Measurements from ENCODE around the gene RAB3GAP1.
"Not testable (repeated sequence)": the region's sequence is repeated elsewhere in the genome, so short reads cannot be mapped to it uniquely, and the experiment has no call there.

RAB3GAP1 gene

DNA sequence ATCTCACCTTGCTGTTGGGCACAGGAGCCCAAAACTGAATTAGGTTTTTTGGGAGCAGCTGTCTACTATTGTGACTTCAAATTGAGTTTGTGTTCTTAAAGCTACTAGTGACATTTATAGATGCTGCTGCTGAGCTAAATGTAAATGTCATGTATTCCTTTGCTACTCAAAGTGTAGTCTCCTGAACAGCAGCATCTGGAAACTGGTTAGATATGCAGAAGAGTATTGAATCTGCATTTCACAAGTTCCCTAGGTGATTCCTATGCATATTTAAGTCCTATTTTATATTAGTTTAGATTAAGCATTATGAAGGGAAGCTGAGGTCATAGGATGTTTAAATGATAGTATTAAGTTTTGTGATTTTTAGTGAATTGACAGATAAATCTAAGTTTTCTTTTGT is 67.5 kb downstream of the RAB3GAP1 start (continued):
- TF ChIP-seq, protein P1, sequence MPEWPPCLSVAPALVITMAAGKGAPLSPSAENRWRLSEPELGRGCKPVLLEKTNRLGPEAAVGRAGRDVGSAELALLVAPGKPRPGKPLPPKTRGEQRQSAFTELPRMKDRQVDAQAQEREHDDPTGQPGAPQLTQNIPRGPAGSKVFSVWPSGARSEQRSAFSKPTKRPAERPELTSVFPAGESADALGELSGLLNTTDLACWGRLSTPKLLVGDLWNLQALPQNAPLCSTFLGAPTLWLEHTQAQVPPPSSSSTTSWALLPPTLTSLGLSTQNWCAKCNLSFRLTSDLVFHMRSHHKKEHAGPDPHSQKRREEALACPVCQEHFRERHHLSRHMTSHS (tag by site-specific recombination; IDR thresholded peaks at IDR 0.05) = no peak
- TF ChIP-seq GFI1B (tag by site-specific recombination; IDR thresholded peaks at IDR 0.05) = no peak
- TF ChIP-seq ZNF660 (tag by site-specific recombination; IDR thresholded peaks at IDR 0.05) = no peak
- TF ChIP-seq HOXD13 (CRISPR knock-in tag; IDR thresholded peaks at IDR 0.05; ENCODE audit: borderline replicate concordance) = no peak
- TF ChIP-seq, protein P2, sequence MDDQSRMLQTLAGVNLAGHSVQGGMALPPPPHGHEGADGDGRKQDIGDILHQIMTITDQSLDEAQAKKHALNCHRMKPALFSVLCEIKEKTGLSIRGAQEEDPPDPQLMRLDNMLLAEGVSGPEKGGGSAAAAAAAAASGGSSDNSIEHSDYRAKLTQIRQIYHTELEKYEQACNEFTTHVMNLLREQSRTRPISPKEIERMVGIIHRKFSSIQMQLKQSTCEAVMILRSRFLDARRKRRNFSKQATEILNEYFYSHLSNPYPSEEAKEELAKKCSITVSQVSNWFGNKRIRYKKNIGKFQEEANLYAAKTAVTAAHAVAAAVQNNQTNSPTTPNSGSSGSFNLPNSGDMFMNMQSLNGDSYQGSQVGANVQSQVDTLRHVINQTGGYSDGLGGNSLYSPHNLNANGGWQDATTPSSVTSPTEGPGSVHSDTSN (CRISPR knock-in tag; IDR thresholded peaks at IDR 0.05) = no peak
- TF ChIP-seq SP2 (tag by site-specific recombination; IDR thresholded peaks at IDR 0.05) = no peak

DNA sequence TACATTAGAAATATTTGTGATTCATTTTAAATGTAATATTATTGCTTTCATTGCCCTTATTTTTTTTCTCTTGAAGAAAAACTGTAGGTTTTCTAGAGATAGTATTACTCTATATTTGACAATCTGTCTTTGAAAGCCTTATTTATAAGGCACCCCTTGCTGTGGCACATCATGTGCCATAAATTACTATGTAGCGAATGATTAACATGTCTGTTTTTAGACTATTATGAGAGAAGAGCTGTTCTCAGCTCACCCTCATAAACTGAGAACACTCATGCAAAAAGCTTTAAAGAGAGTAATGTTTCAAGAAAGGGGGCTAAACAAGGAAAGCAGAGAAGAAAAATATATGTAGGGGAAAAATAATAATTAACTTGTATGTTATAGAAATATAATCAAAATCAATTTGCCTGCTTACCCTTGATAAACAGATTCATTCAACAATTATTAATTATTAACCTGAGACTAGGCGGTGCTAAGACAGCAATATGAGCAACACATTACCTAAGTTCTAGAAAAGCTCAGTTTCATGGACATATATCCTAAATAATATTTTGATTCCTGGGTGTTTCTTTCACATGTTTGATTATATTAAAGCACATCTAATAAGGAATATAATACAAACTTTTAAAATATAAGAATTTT is 69.0 kb downstream of the RAB3GAP1 start:
- TF ChIP-seq, protein P3, sequence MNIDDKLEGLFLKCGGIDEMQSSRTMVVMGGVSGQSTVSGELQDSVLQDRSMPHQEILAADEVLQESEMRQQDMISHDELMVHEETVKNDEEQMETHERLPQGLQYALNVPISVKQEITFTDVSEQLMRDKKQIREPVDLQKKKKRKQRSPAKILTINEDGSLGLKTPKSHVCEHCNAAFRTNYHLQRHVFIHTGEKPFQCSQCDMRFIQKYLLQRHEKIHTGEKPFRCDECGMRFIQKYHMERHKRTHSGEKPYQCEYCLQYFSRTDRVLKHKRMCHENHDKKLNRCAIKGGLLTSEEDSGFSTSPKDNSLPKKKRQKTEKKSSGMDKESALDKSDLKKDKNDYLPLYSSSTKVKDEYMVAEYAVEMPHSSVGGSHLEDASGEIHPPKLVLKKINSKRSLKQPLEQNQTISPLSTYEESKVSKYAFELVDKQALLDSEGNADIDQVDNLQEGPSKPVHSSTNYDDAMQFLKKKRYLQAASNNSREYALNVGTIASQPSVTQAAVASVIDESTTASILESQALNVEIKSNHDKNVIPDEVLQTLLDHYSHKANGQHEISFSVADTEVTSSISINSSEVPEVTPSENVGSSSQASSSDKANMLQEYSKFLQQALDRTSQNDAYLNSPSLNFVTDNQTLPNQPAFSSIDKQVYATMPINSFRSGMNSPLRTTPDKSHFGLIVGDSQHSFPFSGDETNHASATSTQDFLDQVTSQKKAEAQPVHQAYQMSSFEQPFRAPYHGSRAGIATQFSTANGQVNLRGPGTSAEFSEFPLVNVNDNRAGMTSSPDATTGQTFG (tag by site-specific recombination; IDR thresholded peaks at IDR 0.05; ENCODE audit: borderline replicate concordance) = no peak

DNA sequence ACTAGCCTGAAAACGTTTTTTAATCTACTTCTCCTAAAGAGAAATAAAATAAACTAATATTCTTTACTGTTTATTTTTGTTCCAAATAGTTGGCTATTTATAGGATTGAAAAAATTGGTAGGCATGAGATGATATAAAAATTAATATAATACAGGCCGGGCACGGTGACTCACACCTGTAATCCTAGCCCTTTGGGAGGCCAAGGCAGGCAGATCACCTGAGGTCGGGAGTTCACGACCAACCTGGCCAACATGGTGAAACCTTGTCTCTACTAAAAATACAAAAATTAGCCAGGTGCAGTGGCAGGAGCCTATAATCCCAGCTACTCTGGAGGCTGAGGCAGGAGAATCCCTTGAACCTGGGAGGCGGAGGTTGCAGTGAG is 69.6 kb downstream of the RAB3GAP1 start:
- CTCF ChIA-PET; H3K4me3 ChIP-seq (ENCODE audit: low read depth, low read length); H3K27ac ChIP-seq (ENCODE audit: extremely low read depth, low read depth, low read length); H3K9me3 ChIP-seq (ENCODE audit: control insufficient read depth, insufficient read depth, low read depth, low read length); POLR2A ChIA-PET; H3K4me1 ChIP-seq (ENCODE audit: control insufficient read depth, insufficient read depth, low read length): not testable (repeated sequence)
- peaks cover 8 to 35% of the 10 kb centered on the region in 2 experiments for H3K36me3 ChIP-seq (ENCODE audit: control insufficient read depth in 2 of 2, insufficient read depth in 1 of 2, low read length in 2 of 2)

More for the DNA sequence above, 69.0 kb downstream of the RAB3GAP1 start:
- Histone ChIP-seq H3K4me3 (ENCODE audit: low read depth, low read length) (no peak overlapping the region), H3K27ac (ENCODE audit: extremely low read depth, low read depth, low read length) (no peak overlapping the region), H3K9me3 (ENCODE audit: control insufficient read depth, insufficient read depth, low read depth, low read length) (no peaks in the 10 kb centered on the region), H3K4me1 (ENCODE audit: control insufficient read depth, insufficient read depth, low read length) (no peaks in the 10 kb centered on the region), H3K36me3 (ENCODE audit: control insufficient read depth in 2 of 2, insufficient read depth in 1 of 2, low read length in 2 of 2) (peaks cover 8 to 30% of the 10 kb centered on the region in 2 experiments)
- ChIA-PET CTCF (interaction anchor here (0.5 kb wide), 1 partner anchor 439 kb away, joined by 3 read pairs; no protein-coding TSS in a partner anchor), POLR2A (no interaction called here)

DNA sequence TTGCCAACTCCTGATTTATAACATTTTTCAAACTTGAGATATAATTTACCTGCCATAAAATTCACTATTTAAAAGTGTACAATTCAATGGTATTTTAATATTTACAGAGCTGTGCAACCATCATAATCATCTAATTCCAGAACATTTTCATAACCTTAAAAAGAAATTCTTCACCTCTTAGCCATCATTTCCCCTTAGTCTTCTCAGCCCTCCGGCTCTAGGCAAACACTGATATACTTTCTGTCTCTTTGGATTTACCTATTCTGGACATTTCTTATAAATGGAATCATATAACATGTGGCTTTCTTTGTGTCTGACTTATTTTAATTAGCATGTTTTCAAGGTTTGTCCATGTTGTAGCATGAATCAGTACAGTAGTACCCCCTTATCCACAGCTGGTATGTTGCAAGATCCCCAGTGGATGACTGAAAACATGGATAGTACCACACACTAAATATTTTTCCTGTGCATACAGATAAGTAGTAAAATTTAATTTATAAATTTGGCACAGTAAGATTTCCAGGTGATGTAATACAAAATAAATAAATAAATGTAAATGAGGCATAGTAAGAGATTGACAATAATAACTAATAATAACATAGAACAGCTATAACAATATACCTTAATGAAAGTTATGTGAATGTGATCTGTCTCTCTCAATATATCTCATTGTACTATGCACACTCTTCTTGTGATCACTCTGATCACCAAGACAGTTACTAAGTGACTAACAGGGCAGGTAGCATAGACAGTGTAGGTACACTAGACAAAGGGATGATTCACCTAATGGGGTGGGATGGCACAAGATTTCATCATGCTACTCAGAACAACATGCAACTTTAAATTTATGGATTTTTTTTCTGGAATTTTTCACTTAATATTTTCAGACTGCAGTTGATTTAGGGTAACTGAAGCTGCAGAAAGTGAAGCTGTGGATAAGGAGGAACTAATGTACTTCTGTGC is 73.1 kb downstream of the RAB3GAP1 start:
- Histone ChIP-seq H3K9me3 (ENCODE audit: control insufficient read depth, insufficient read depth, low read depth, low read length) (no peaks in the 10 kb centered on the region), H3K36me3 (ENCODE audit: control insufficient read depth in 2 of 2, insufficient read depth in 1 of 2, low read length in 2 of 2) (peaks cover 22 to 60% of the 10 kb centered on the region in 2 experiments), H3K27ac (ENCODE audit: extremely low read depth, low read depth, low read length) (no peak overlapping the region), H3K4me1 (ENCODE audit: control insufficient read depth, insufficient read depth, low read length) (no peaks in the 10 kb centered on the region), H3K4me3 (ENCODE audit: low read depth, low read length) (no peak overlapping the region)
- ChIA-PET POLR2A (no interaction called here), CTCF (interaction anchor here (0.7 kb wide), 1 partner anchor 413 kb away, joined by 3 read pairs; no protein-coding TSS in a partner anchor)
- TF ChIP-seq, protein P4, sequence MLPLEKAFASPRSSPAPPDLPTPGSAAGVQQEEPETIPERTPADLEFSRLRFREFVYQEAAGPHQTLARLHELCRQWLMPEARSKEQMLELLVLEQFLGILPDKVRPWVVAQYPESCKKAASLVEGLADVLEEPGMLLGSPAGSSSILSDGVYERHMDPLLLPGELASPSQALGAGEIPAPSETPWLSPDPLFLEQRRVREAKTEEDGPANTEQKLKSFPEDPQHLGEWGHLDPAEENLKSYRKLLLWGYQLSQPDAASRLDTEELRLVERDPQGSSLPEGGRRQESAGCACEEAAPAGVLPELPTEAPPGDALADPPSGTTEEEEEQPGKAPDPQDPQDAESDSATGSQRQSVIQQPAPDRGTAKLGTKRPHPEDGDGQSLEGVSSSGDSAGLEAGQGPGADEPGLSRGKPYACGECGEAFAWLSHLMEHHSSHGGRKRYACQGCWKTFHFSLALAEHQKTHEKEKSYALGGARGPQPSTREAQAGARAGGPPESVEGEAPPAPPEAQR (tag by site-specific recombination; IDR thresholded peaks at IDR 0.05) = no peak
- TF ChIP-seq, protein P5, sequence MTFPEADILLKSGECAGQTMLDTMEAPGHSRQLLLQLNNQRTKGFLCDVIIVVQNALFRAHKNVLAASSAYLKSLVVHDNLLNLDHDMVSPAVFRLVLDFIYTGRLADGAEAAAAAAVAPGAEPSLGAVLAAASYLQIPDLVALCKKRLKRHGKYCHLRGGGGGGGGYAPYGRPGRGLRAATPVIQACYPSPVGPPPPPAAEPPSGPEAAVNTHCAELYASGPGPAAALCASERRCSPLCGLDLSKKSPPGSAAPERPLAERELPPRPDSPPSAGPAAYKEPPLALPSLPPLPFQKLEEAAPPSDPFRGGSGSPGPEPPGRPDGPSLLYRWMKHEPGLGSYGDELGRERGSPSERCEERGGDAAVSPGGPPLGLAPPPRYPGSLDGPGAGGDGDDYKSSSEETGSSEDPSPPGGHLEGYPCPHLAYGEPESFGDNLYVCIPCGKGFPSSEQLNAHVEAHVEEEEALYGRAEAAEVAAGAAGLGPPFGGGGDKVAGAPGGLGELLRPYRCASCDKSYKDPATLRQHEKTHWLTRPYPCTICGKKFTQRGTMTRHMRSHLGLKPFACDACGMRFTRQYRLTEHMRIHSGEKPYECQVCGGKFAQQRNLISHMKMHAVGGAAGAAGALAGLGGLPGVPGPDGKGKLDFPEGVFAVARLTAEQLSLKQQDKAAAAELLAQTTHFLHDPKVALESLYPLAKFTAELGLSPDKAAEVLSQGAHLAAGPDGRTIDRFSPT (tag by site-specific recombination; IDR thresholded peaks at IDR 0.05) = no peak
- TF ChIP-seq ZNF404 (tag by site-specific recombination; IDR thresholded peaks at IDR 0.05) (no peak), ZNF132 (tag by site-specific recombination; IDR thresholded peaks at IDR 0.05; ENCODE audit: borderline replicate concordance) (no peak), ZNF76 (tag by site-specific recombination; IDR thresholded peaks at IDR 0.05; ENCODE audit: borderline replicate concordance, low read depth) (no peak), ZNF830 (tag by site-specific recombination; IDR thresholded peaks at IDR 0.05; ENCODE audit: low read depth) (no peak)
- TF ChIP-seq, protein P6, sequence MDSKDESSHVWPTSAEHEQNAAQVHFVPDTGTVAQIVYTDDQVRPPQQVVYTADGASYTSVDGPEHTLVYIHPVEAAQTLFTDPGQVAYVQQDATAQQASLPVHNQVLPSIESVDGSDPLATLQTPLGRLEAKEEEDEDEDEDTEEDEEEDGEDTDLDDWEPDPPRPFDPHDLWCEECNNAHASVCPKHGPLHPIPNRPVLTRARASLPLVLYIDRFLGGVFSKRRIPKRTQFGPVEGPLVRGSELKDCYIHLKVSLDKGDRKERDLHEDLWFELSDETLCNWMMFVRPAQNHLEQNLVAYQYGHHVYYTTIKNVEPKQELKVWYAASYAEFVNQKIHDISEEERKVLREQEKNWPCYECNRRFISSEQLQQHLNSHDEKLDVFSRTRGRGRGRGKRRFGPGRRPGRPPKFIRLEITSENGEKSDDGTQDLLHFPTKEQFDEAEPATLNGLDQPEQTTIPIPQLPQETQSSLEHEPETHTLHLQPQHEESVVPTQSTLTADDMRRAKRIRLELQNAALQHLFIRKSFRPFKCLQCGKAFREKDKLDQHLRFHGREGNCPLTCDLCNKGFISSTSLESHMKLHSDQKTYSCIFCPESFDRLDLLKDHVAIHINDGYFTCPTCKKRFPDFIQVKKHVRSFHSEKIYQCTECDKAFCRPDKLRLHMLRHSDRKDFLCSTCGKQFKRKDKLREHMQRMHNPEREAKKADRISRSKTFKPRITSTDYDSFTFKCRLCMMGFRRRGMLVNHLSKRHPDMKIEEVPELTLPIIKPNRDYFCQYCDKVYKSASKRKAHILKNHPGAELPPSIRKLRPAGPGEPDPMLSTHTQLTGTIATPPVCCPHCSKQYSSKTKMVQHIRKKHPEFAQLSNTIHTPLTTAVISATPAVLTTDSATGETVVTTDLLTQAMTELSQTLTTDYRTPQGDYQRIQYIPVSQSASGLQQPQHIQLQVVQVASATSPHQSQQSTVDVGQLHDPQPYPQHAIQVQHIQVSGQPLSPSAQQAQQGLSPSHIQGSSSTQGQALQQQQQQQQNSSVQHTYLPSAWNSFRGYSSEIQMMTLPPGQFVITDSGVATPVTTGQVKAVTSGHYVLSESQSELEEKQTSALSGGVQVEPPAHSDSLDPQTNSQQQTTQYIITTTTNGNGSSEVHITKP (tag by site-specific recombination; IDR thresholded peaks at IDR 0.05) = no peak

Data from HEK293 (cell line).